Measurements from ENCODE around the gene UNC80. TPM values are rescaled to one million over a fixed set of nuclear protein-coding genes. Genes with fewer than 3 reads are reported as not detected.
"Not testable (repeated sequence)": the region's sequence is repeated elsewhere in the genome, so short reads cannot be mapped to it uniquely, and the experiment has no call there.

Gene UNC80
- total RNA-seq, 2 donors from 2014 or later, result 3.6 to 8.6 TPM

DNA sequence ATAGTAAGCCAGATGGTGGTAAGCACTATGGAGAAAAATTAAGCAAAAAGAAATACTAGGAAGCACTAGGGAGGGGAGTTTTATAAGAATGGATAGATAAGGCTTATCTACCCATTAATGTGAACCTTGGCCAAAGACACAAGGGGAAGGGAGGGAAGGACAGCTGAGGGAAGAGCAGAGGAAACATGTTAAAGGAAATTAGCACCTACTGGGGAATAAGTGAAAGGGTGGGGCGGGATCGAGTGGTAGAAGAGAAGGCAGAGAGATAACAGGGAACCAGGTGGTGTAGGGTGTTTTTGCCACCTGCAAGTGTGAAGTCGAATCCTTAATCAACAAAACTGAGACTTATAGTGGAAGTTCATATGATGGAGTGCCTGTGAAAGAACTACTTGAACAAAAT lies 1.7 kb downstream of the UNC80 start:
- DNase-seq (ENCODE audit: low spot score), result no peak
- no peak overlapping the region for H3K4me3 ChIP-seq
- WGBS, result 26% methylated on average over 3 of the region's 3 CpGs

DNA sequence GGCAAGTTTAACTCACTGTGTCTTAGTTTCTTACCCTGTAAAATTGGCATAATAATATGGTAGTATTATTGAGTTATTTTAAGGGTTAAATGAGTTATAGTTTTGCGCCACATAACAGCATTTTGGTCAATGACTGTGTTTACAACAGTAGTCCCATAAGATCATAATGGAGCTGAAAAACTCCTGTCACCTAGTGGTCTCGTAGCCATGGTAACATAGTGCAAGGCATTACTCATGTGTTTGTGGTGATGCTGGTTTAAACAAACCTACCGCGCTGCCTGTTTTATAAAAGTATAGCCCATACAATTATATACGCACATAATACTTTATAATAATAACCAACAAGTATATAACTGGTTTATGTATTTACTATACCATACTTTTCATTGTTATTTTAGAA lies 15.8 kb downstream of the UNC80 start:
- H3K4me1 ChIP-seq (replicated peaks), result no peaks in the 10 kb centered on the region
- no peak overlapping the region for H3K4me3 ChIP-seq
- DNase-seq (ENCODE audit: low spot score), result no peak
- 91% methylated on average over 5 of the region's 5 CpGs for WGBS
- H3K9me3 ChIP-seq, result no peaks in the 10 kb centered on the region
- intact Hi-C loops (cut with DNase I), result no loop called here
- TF ChIP-seq POLR2A (IDR thresholded peaks at IDR 0.05) (no peak), POLR2AphosphoS5 (IDR thresholded peaks at IDR 0.05) (no peak), CTCF (IDR thresholded peaks at IDR 0.05) (no peak)
- H3K36me3 ChIP-seq, result no peaks in the 10 kb centered on the region
- H3K27ac ChIP-seq, result no peak overlapping the region
- no peaks in the 10 kb centered on the region for H3K27me3 ChIP-seq (replicated peaks; ENCODE audit: insufficient read depth)

More for the DNA sequence above, 1.7 kb downstream of the UNC80 start:
- intact Hi-C loops (cut with DNase I), result no loop called here
- TF ChIP-seq POLR2AphosphoS5 (IDR thresholded peaks at IDR 0.05), result no peak
- no peak for TF ChIP-seq CTCF (IDR thresholded peaks at IDR 0.05)
- H3K27me3 ChIP-seq (replicated peaks; ENCODE audit: insufficient read depth), result no peaks in the 10 kb centered on the region
- H3K9me3 ChIP-seq, result no peaks in the 10 kb centered on the region
- H3K27ac ChIP-seq, result no peak overlapping the region
- no peaks in the 10 kb centered on the region for H3K36me3 ChIP-seq
- no peaks in the 10 kb centered on the region for H3K4me1 ChIP-seq (replicated peaks)

DNA sequence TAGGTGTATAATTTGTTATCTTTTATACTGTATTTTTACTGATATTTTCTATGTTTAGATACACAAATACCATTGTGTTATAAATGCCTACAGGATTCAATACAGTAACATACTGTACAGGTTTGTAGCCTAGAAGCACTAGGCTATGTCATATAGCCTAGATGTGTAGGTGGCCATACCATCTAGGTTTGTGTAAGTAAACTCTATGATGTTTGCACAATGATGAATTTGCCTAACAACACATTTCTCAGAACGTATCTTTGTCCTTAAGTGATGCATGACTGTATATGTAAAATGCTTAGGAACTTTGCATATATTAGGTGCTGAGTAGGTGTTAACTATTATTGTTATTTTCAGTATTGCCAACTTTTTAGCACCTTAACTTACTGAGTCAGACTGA lies 17.3 kb downstream of the UNC80 start:
- DNase-seq (ENCODE audit: low spot score), result no peak
- 60% methylated on average over 1 of the region's 1 CpG for WGBS
- H3K36me3 ChIP-seq, result no peaks in the 10 kb centered on the region
- no peaks in the 10 kb centered on the region for H3K27me3 ChIP-seq (replicated peaks; ENCODE audit: insufficient read depth)
- no peaks in the 10 kb centered on the region for H3K4me1 ChIP-seq (replicated peaks)
- no peak for TF ChIP-seq POLR2AphosphoS5 (IDR thresholded peaks at IDR 0.05)
- TF ChIP-seq CTCF (IDR thresholded peaks at IDR 0.05), result no peak
- no peak for TF ChIP-seq POLR2A (IDR thresholded peaks at IDR 0.05)
- H3K27ac ChIP-seq, result no peak overlapping the region
- no peak overlapping the region for H3K4me3 ChIP-seq
- no peaks in the 10 kb centered on the region for H3K9me3 ChIP-seq
- intact Hi-C loops (cut with DNase I), result no loop called here

DNA sequence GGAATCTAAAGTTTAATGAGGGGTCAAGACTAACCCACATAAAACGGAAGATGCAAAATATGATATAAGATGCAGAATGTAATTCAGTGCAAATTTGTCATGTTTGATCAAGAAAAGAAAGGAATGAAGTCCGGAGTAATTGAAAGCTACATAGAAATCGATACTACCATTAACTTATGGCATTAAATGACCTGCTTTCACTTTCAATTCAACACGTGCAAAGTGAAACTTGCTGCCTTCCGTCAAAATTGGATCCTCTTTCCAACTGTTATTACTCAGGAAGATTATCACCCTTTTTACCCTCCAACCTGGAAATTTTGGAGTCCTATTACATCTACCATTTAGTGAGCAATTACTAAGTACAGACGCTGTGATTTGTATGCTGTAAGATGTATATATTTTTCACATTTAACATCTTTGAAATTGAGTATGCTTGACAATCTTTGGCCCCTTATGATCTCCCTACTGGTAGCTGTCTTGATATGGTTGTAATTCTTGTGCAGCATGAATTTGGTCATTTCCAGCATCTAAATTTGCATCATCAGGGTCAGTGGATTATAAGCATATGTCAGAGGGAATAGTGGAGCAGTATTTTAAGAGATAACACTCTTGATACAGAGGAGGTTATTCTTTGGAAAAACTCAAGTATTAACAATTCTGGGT lies 18.6 kb downstream of the UNC80 start:
- Histone ChIP-seq H3K4me1 (replicated peaks) (no peaks in the 10 kb centered on the region), H3K27ac (no peak overlapping the region), H3K4me3 (no peak overlapping the region), H3K9me3 (no peaks in the 10 kb centered on the region), H3K27me3 (replicated peaks; ENCODE audit: insufficient read depth) (no peaks in the 10 kb centered on the region), H3K36me3 (no peaks in the 10 kb centered on the region)
- no peak for DNase-seq (ENCODE audit: low spot score)
- 62% methylated on average over 6 of the region's 6 CpGs for WGBS
- TF ChIP-seq POLR2A (IDR thresholded peaks at IDR 0.05) (no peak), POLR2AphosphoS5 (IDR thresholded peaks at IDR 0.05) (no peak), CTCF (IDR thresholded peaks at IDR 0.05) (no peak)
- intact Hi-C loops (cut with DNase I), result no loop called here

DNA sequence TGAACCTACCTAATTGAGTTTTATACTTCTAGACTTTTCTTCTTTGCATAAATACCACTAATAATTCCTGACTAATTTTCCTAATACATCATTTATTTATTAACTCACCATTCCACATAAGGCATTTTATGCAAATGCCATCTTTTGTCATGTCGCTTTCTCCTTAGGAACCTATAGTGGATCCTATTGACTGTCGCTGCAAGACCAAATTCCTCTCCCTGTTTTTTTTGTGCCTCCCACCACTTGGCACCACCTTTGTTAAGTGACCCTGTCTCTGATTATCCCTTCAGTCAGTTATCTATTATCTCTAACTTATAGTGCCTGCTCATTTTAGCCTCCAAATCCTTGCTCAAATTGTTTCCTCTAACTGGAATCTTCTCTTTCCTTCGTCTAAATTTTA lies 19.5 kb downstream of the UNC80 start:
- no peak for DNase-seq (ENCODE audit: low spot score)
- no peak overlapping the region for H3K4me3 ChIP-seq
- no peak for TF ChIP-seq POLR2AphosphoS5 (IDR thresholded peaks at IDR 0.05)
- no peak for TF ChIP-seq CTCF (IDR thresholded peaks at IDR 0.05)
- no peak for TF ChIP-seq POLR2A (IDR thresholded peaks at IDR 0.05)
- WGBS, result 83% methylated on average over 3 of the region's 3 CpGs
- H3K4me1 ChIP-seq (replicated peaks), result no peaks in the 10 kb centered on the region
- H3K36me3 ChIP-seq, result no peaks in the 10 kb centered on the region
- intact Hi-C loops (cut with DNase I), result no loop called here
- H3K9me3 ChIP-seq, result no peaks in the 10 kb centered on the region
- H3K27me3 ChIP-seq (replicated peaks; ENCODE audit: insufficient read depth), result no peaks in the 10 kb centered on the region
- no peak overlapping the region for H3K27ac ChIP-seq

- intact Hi-C loops (cut with DNase I); DNase-seq (ENCODE audit: low spot score): not testable (repeated sequence)
- 89% methylated on average over 4 of the region's 4 CpGs for WGBS
Observed at GRCh38 chr2:209795425-209795824, 23.8 kb downstream of the UNC80 start.

More at GRCh38 chr2:209795425-209795824, 23.8 kb downstream of the UNC80 start:
- not testable (repeated sequence) for H3K9me3 ChIP-seq; H3K36me3 ChIP-seq; H3K4me1 ChIP-seq (replicated peaks); H3K27me3 ChIP-seq (replicated peaks; ENCODE audit: insufficient read depth); H3K4me3 ChIP-seq; H3K27ac ChIP-seq

Data from prostate gland (tissue), 2 donors.